Measurements from ENCODE around the gene MRGPRX1. TPM values are rescaled to one million over a fixed set of nuclear protein-coding genes. Genes with fewer than 3 reads are reported as not detected.

Gene MRGPRX1
- not detected for total RNA-seq

DNA sequence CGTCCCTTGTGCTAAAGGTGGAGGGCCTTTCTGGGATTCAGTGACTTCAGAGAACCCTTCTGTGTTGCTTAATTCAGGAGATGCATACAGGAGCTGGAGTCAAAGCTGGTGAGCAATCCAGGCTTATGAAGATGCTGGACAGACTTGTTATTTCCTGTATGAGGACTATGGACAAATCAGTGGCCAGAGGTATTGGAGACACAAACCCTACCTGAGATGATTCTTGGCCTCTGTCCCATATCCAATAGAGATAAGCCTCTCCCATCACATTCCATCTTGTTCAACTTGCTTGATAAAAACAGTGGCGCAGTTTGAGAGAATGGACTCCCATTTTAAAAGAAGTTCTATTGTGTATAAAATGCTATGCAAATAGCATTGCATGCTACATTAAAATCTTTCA lies at the start of gene MRGPRX1:
Gene MRGPRX1, minus strand, starts transcription at position 101 of the 400 bp plus-strand sequence. CDS start 4,630 bp downstream, outside the sequence.
- no peak for DNase-seq (ENCODE audit: low spot score)
- WGBS, result 81% methylated on average over 2 of the region's 2 CpGs
- H3K36me3 ChIP-seq, result no peaks in the 10 kb centered on the region
- H3K27ac ChIP-seq, result no peak within 1 kb of the TSS
- TF ChIP-seq, protein P1, sequence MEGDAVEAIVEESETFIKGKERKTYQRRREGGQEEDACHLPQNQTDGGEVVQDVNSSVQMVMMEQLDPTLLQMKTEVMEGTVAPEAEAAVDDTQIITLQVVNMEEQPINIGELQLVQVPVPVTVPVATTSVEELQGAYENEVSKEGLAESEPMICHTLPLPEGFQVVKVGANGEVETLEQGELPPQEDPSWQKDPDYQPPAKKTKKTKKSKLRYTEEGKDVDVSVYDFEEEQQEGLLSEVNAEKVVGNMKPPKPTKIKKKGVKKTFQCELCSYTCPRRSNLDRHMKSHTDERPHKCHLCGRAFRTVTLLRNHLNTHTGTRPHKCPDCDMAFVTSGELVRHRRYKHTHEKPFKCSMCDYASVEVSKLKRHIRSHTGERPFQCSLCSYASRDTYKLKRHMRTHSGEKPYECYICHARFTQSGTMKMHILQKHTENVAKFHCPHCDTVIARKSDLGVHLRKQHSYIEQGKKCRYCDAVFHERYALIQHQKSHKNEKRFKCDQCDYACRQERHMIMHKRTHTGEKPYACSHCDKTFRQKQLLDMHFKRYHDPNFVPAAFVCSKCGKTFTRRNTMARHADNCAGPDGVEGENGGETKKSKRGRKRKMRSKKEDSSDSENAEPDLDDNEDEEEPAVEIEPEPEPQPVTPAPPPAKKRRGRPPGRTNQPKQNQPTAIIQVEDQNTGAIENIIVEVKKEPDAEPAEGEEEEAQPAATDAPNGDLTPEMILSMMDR (IDR thresholded peaks at IDR 0.05), result no peak
- TF ChIP-seq POLR2A (IDR thresholded peaks at IDR 0.05) (no peak), POLR2AphosphoS5 (IDR thresholded peaks at IDR 0.05) (no peak)
- intact Hi-C loops (cut with DNase I), result no loop called here
- no peaks in the 10 kb centered on the region for H3K9me3 ChIP-seq
- H3K4me1 ChIP-seq (replicated peaks), result no peaks in the 10 kb centered on the region
- H3K27me3 ChIP-seq (replicated peaks; ENCODE audit: insufficient read depth), result no peaks in the 10 kb centered on the region
- no peak within 1 kb of the TSS for H3K4me3 ChIP-seq

DNA sequence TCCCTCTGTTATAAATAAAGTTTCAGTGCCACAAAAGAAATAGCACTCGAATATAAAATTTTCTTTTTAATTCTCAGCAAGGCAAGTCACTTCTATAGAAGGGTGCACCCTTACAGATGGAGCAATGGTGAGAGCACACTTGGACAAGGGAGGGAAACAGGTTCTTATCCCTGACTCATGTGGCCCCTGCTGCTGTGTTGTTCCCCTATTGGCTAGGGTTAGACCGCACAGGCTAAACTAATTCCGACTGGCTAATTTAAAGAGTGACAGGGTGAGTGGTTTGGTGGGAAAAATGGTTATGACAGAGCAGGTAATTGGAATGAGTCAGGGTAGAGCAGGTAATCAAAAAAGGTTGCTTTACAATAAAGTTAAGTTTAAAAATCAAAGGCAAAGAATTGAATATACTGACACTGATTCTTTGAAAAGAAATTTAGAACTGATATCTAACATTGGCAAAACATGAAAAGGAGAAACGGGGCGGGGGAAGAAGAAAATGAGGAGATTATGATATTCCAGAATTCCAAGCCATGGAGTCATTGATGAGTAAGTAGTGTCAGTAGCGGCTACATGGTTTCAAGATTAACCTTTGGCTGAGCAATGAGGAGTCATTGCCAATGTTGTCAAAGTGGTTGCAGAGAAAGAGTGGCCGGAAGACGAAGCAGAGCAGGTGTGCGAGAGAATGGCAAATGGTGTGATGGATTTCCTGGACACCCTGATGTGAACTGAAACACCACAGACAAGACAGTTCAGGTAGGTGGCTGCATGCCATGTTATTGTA lies 48.4 kb upstream of the MRGPRX1 start:
- TF ChIP-seq POLR2A (IDR thresholded peaks at IDR 0.05), result no peak
- TF ChIP-seq POLR2AphosphoS5 (IDR thresholded peaks at IDR 0.05), result no peak
- TF ChIP-seq, protein P1 (IDR thresholded peaks at IDR 0.05), result no peak
- no peak overlapping the region for H3K27ac ChIP-seq
- no peak overlapping the region for H3K4me3 ChIP-seq
- no peak for DNase-seq (ENCODE audit: low spot score)
- H3K4me1 ChIP-seq (replicated peaks), result no peaks in the 10 kb centered on the region
- no peaks in the 10 kb centered on the region for H3K9me3 ChIP-seq
- WGBS, result 87% methylated on average over 9 of the region's 9 CpGs
- no peaks in the 10 kb centered on the region for H3K27me3 ChIP-seq (replicated peaks; ENCODE audit: insufficient read depth)
- no peaks in the 10 kb centered on the region for H3K36me3 ChIP-seq
- intact Hi-C loops (cut with DNase I), result no loop called here

DNA sequence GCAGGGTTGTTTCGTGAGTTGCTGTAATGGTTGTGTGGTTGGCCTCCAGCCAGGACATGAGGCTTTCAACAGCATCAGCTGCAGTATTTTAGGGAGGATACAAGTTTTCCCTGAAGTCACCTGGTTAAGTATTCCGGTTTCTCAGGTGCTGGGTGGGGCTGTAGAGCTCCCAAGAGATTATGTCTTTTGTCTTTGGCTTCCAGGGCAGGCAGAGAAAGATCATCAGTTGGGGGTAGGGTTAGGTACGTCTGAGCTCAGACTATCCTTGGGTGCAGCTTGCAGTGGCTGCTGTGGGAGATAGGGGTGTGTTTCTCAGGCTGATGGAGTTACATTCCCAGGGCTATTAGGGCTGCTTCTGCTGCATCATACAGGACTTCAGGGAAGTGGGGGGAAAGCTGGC lies 47.5 kb upstream of the MRGPRX1 start:
- no peaks in the 10 kb centered on the region for H3K4me1 ChIP-seq (replicated peaks)
- intact Hi-C loops (cut with DNase I), result no loop called here
- no peak overlapping the region for H3K27ac ChIP-seq
- WGBS, result 29% methylated on average over 3 of the region's 3 CpGs
- no peaks in the 10 kb centered on the region for H3K36me3 ChIP-seq
- TF ChIP-seq POLR2A (IDR thresholded peaks at IDR 0.05), result no peak
- TF ChIP-seq, protein P1 (IDR thresholded peaks at IDR 0.05), result no peak
- TF ChIP-seq POLR2AphosphoS5 (IDR thresholded peaks at IDR 0.05), result no peak
- no peak for DNase-seq (ENCODE audit: low spot score)
- no peaks in the 10 kb centered on the region for H3K9me3 ChIP-seq
- H3K4me3 ChIP-seq, result no peak overlapping the region
- H3K27me3 ChIP-seq (replicated peaks; ENCODE audit: insufficient read depth), result no peaks in the 10 kb centered on the region

DNA sequence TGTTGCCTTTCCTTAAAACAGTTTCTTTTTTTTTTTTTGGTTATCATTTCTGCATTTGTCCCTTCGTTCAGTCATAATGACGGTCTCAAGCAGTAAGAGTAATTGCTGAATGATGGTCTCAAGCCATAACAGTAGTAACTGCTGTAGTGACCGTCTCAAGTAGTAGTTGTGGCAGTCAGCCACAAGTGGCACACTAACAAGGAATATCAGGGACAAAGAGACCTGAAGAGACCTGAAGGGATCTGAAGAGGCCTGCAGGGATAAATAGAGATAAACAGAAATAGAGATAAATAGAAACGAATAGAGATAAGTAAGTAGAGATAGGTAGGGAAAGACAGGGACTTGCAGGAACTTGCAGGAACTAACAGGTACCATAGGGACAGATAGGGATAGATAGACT lies 42.7 kb upstream of the MRGPRX1 start:
- DNase-seq (ENCODE audit: low spot score), result no peak
- no peaks in the 10 kb centered on the region for H3K27me3 ChIP-seq (replicated peaks; ENCODE audit: insufficient read depth)
- no peak overlapping the region for H3K27ac ChIP-seq
- no peaks in the 10 kb centered on the region for H3K9me3 ChIP-seq
- no peak overlapping the region for H3K4me3 ChIP-seq
- no peak for TF ChIP-seq POLR2AphosphoS5 (IDR thresholded peaks at IDR 0.05)
- TF ChIP-seq, protein P1 (IDR thresholded peaks at IDR 0.05), result no peak
- TF ChIP-seq POLR2A (IDR thresholded peaks at IDR 0.05), result no peak
- WGBS, result 84% methylated on average over 4 of the region's 4 CpGs
- no peaks in the 10 kb centered on the region for H3K4me1 ChIP-seq (replicated peaks)
- intact Hi-C loops (cut with DNase I), result no loop called here
- H3K36me3 ChIP-seq, result no peaks in the 10 kb centered on the region

DNA sequence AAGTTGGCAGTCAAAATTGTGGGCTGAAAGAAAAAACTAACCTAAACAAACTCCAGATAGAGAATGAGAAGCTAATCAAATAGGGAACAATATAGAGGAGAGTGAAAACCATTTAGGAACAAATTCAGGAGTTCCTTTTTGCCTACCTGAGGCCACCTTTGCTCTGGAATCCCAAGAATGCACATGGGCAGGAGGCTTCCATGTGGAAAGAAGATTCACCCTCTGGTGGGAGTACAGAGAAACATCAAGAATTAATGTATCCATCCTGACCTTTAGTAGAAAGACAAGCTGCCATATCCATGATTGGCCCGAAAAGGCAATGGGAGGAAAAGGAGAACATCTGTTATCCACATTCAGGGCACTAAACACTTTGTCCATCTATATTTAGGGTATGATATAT lies 35.0 kb upstream of the MRGPRX1 start:
- TF ChIP-seq POLR2A (IDR thresholded peaks at IDR 0.05) (no peak), POLR2AphosphoS5 (IDR thresholded peaks at IDR 0.05) (no peak)
- TF ChIP-seq, protein P1 (IDR thresholded peaks at IDR 0.05), result no peak
- intact Hi-C loops (cut with DNase I), result no loop called here
- no peaks in the 10 kb centered on the region for H3K36me3 ChIP-seq
- H3K4me3 ChIP-seq, result no peak overlapping the region
- no peak for DNase-seq (ENCODE audit: low spot score)
- no peaks in the 10 kb centered on the region for H3K4me1 ChIP-seq (replicated peaks)
- no peak overlapping the region for H3K27ac ChIP-seq
- WGBS, result 97% methylated on average over 1 of the region's 1 CpG
- H3K27me3 ChIP-seq (replicated peaks; ENCODE audit: insufficient read depth), result no peaks in the 10 kb centered on the region
- no peaks in the 10 kb centered on the region for H3K9me3 ChIP-seq
